Choroid plexus epithelial cell (primary cell): Measurements from ENCODE around the gene MAD2L2.

Source experiments
- DNase-seq: peaks from one replicate; pipeline ENCODE4 v3.0.0-alpha.2; 2010; ENCODE audit warnings: low read depth
- H3K4me3 ChIP-seq: 2 replicates; pipeline ENCODE4 v1.5.1; 2011; ENCODE audit warnings: low read depth, mild to moderate bottlenecking, control low read depth, low read length, moderate library complexity
- TF ChIP-seq, protein P1 (sequence below): conservative IDR thresholded peaks from 2 replicates; pipeline ENCODE4 v1.5.1; 2011; ENCODE audit warnings: low read depth, mild to moderate bottlenecking, control low read depth, inconsistent platforms, low read length, moderate library complexity

MAD2L2 gene

GRCh38 chr1:11706292-11706691 lies 25.3 kb upstream of the MAD2L2 start:
- TF ChIP-seq, protein P1, sequence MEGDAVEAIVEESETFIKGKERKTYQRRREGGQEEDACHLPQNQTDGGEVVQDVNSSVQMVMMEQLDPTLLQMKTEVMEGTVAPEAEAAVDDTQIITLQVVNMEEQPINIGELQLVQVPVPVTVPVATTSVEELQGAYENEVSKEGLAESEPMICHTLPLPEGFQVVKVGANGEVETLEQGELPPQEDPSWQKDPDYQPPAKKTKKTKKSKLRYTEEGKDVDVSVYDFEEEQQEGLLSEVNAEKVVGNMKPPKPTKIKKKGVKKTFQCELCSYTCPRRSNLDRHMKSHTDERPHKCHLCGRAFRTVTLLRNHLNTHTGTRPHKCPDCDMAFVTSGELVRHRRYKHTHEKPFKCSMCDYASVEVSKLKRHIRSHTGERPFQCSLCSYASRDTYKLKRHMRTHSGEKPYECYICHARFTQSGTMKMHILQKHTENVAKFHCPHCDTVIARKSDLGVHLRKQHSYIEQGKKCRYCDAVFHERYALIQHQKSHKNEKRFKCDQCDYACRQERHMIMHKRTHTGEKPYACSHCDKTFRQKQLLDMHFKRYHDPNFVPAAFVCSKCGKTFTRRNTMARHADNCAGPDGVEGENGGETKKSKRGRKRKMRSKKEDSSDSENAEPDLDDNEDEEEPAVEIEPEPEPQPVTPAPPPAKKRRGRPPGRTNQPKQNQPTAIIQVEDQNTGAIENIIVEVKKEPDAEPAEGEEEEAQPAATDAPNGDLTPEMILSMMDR: no peak
- no peak overlapping the region for H3K4me3 ChIP-seq
- DNase-seq: no peak

DNA sequence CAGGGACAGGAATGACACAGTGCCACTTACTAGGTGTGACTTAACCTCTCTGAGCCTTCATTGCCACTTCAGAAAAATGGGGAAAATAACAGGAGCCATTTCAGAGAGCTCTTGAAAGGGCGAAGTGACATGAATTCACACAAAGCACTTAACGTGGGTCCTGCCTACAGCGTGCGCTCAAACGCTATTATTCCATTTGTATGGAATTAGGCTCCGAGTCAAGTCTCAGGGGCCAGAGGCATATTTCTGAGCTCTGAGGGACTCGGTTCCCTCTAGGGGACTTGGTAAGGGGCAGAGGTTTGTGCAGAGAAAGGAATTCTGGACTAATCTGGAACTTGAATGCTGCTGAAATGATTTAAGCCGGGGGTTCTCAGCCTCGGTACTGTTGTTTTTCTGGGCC lies 24.6 kb upstream of the MAD2L2 start:
- TF ChIP-seq, protein P1: no peak
- no peak for DNase-seq

GRCh38 chr1:11704691-11705475 lies 23.9 kb upstream of the MAD2L2 start:
- no peak for DNase-seq
- TF ChIP-seq, protein P1: no peak

More for the DNA sequence above, 24.6 kb upstream of the MAD2L2 start:
- no peak overlapping the region for H3K4me3 ChIP-seq

DNA sequence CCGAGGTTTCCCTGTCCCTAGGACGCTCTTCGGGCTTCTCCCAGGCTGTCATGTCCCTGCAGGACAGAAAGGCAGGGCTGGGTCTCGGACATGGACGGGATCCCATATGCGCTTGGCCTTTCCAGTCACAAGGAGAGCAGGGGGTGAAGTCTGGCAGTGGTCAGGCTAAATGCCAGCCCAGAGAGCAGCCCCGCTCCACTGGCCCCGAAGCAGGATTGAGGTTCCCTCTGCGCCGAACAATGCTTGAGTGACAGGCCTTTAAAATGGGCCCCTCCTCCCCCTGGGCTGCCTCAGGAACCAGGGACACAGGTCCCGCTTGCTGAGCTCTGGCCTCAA lies 23.2 kb upstream of the MAD2L2 start:
- H3K4me3 ChIP-seq: no peak overlapping the region
- DNase-seq: no peak
- TF ChIP-seq, protein P1: no peak

More at GRCh38 chr1:11704691-11705475, 23.9 kb upstream of the MAD2L2 start:
- H3K4me3 ChIP-seq: no peak overlapping the region

- no peak for DNase-seq
- no peak overlapping the region for H3K4me3 ChIP-seq
- TF ChIP-seq, protein P1: no peak
Observed at GRCh38 chr1:11703357-11704193, 22.6 kb upstream of the MAD2L2 start.

DNA sequence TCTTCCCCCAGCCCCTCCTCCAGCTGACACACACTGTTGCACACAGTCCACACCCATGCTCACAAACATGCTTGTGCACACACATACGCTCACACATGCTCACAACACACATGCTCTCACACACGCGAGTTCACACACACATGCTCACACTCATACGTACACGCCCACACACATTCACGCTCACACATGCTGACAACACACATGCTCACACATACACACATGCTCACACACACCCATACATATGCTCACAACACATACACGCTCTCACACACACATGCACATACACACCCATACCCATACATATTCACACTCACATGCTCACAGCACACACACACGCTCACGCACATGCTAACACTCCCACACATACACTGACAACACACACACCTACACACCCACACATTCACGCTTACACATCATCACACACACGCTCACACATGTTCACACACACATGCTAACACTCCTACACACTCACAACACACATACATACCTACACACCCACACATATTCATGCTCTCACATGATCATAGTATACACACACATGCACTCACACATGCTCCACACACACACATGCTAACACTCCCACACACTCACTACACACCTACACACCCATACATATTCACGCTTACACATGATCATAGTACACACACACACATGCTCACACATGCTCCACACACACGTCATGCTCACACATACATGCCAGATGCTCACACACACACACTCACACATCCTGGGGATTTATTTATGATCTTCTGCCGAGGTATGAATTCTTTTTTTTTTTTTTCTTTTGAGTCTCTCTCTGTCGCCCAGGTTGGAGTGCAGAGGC lies 21.2 kb upstream of the MAD2L2 start:
- no peak for DNase-seq
- no peak overlapping the region for H3K4me3 ChIP-seq
- TF ChIP-seq, protein P1: no peak
